DND-41 (cell line): ENCODE measurements around the gene GON4L.

ENCODE experiments used
- CTCF ChIP-seq: IDR thresholded peaks from 2 replicates; pipeline ENCODE4 v1.5.1; 2012; ENCODE audit warnings: borderline replicate concordance, low read length, moderate library complexity, mild to moderate bottlenecking; ENCODE audit not compliant: poor library complexity, severe bottlenecking; ENCODE audit errors: extremely low read depth
- EZH2 ChIP-seq: IDR thresholded peaks from 3 replicates; pipeline ENCODE4 v1.6.1; 2012; ENCODE audit warnings: borderline replicate concordance, low read depth, mild to moderate bottlenecking, moderate library complexity, low read length, inconsistent platforms; ENCODE audit not compliant: severe bottlenecking

DNA sequence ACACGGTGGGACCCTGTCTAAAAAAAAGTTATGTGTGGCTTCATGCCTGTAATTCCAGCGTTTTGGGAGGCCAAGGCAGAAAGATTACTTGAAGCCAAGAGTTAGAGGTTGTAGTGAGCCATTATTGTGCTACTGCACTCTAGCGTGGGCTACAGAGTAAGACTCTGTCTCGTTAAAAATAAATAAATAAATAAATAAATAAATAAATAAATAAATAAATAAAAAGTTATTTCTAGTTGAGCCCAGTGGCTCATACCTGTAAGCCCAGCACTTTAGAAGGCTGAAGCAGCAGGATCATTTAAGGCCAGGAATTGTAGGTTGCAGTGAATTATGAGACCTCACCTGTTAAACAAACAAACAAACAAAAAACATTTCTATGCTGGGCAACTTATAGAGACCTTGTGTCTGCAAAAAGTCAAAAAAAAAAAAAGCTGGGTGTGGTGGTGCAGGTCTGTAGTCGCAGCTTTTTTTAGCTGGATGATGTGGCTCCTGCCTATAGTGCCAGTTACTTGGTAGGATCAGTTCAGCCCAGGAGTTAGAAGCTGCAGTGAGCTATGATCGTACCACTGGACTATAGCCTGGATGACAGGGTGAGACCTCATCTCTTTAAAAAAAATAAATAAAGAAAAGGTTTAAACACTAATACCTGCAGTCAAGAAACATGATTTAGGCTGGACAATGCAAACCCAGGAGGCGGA is 25.6 kb downstream of the GON4L start:
- TF ChIP-seq CTCF (no peak), EZH2 (no peak)
